Measurements from ENCODE around the gene TRAPPC1. TPM values are rescaled to one million over a fixed set of nuclear protein-coding genes. Genes with fewer than 3 reads are reported as not detected.
"Not testable (repeated sequence)": the region's sequence is repeated elsewhere in the genome, so short reads cannot be mapped to it uniquely, and the experiment has no call there.

TRAPPC1 gene
- total RNA-seq, 4 donors from 2014 or later, result 30.0 to 73.3 (median 48.3) TPM

DNA sequence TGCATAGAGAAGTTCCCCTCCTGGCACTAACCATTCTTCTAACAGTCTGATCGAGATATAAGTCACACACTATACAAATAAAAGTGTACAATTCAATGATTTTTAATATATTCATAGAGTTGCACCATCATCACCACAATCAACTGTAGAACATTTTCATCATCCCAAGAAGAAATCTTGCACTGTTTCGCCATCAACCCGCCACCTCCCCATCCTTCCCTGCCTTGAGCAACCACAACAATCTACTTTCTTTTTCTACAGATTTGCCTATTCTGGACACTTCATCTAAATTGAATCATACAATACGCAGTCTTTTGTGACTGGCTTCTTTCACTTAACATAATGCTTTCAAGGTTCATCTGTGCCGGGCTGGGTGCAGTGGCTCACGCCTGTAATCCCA is 37.7 kb upstream of the TRAPPC1 start:
- TF ChIP-seq, protein P1, sequence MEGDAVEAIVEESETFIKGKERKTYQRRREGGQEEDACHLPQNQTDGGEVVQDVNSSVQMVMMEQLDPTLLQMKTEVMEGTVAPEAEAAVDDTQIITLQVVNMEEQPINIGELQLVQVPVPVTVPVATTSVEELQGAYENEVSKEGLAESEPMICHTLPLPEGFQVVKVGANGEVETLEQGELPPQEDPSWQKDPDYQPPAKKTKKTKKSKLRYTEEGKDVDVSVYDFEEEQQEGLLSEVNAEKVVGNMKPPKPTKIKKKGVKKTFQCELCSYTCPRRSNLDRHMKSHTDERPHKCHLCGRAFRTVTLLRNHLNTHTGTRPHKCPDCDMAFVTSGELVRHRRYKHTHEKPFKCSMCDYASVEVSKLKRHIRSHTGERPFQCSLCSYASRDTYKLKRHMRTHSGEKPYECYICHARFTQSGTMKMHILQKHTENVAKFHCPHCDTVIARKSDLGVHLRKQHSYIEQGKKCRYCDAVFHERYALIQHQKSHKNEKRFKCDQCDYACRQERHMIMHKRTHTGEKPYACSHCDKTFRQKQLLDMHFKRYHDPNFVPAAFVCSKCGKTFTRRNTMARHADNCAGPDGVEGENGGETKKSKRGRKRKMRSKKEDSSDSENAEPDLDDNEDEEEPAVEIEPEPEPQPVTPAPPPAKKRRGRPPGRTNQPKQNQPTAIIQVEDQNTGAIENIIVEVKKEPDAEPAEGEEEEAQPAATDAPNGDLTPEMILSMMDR (IDR thresholded peaks at IDR 0.05), result no peak
- DNase-seq (ENCODE audit: low spot score) (no peak), ATAC-seq (ENCODE audit: low FRiP score) (no peak)

DNA sequence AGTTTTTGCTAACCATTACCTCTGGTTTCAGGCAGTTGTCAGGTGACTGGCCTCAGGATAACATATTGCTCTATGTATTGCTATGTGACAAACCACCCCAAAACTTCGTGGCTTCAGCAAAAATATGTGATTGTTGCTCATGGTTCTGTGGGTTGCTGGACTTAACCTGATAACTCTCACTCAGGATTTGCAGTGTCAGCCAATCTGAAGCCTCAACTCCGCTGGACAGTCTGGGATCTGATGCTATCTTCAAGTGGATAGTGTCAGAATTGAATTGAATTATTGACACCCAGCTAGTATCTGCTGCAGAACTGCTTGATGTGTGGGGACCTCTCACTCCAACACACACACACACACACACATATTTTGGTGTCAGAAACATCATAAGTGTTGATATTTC is 36.0 kb upstream of the TRAPPC1 start:
- TF ChIP-seq, protein P1 (IDR thresholded peaks at IDR 0.05), result no peak
- DNase-seq (ENCODE audit: low spot score) (no peak), ATAC-seq (ENCODE audit: low FRiP score) (no peak)

DNA sequence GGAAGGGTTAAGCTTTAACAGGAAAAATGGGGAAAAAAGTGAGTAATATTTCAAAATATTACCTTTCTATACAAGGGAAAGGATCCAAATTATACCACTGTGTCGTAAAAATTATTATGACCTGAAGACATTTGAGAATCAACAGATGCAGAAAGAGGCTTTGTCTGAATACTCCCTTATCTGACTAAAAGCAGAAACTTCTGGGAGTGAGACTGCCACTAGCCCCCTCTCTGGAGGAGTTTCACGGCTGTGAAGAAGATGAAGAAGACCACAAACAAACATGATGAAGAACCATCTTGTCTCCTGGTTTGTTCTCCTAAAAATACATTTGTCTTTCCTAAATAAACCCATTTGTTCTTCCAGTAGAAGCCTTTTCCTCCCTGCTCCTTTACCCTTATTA is 29.7 kb upstream of the TRAPPC1 start:
- DNase-seq (ENCODE audit: low spot score) (no peak), ATAC-seq (ENCODE audit: low FRiP score) (no peak)
- TF ChIP-seq, protein P1 (IDR thresholded peaks at IDR 0.05), result no peak

DNA sequence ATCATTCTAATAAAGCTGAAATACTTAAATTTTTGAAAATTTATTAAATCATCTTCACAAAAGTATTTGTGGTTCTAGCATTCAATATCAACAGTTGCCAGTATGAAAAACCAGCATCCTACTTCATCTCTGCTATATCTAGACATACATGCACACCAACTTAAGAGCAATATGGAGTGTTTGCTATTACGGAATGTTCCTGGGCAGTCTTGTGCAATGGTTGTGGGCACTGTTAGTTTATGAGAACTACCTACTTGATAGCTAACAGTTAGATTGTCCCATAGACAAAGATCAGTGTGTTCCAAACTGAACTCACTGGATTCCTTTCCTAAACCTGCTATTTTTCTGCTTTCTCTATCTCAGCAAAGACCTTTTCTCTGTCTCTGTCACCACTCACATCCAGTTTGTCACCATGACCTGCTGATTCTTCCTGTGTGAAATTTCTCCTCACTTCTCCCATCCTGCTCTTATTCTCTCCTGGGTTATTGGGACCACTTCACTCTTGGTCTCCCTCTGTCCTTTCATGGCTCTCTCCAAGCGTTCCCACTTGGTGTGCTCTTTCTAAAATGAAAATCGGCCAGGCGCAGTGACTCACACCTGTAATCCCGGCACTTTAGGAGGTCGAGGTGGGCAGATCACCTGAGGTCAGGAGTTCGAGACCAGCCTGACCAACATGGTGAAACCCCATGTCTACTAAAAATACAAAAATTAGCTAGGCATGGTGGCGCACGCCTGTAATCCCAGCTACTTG is 27.9 kb upstream of the TRAPPC1 start:
- ATAC-seq (ENCODE audit: low FRiP score), result no peak
- DNase-seq (ENCODE audit: low spot score), result no peak
- TF ChIP-seq, protein P1 (IDR thresholded peaks at IDR 0.05), result no peak

DNA sequence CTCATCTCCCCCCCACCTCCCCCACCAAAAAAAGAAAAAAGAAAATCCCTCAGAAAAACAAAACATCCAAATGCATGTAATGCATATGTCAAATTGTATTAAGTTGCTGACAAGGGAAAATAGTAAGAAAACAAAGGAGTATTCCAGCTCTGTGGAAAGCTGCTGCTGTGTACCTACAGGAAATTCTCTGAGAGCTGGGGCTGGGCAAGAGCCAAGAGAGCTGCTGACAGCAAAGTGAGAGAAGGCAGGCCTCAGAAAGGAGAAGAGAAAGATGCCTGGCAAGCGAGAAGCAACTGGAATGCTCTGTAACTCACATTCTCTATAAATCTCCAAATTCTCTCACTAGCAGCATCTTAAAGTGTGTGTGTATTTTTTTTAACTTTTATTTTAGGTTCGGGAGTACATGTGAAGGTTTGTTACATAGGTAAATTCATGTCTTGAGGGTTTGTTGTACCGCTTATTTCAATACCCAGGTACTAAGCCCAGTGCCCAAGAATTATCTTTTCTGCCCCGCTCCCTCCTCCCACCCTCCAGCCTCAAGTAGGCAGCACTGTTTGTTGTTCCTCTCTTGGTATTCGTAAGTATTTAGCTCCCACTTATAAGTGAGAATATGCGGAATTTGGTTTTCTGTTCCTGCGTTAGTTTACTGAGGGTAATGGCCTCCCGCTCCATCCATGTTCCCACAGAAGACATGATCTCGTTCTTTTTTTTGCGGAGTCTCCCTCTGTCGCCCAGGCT is 24.7 kb upstream of the TRAPPC1 start:
- DNase-seq (ENCODE audit: low spot score) (no peak), ATAC-seq (ENCODE audit: low FRiP score) (no peak)
- TF ChIP-seq, protein P1 (IDR thresholded peaks at IDR 0.05), result no peak

DNA sequence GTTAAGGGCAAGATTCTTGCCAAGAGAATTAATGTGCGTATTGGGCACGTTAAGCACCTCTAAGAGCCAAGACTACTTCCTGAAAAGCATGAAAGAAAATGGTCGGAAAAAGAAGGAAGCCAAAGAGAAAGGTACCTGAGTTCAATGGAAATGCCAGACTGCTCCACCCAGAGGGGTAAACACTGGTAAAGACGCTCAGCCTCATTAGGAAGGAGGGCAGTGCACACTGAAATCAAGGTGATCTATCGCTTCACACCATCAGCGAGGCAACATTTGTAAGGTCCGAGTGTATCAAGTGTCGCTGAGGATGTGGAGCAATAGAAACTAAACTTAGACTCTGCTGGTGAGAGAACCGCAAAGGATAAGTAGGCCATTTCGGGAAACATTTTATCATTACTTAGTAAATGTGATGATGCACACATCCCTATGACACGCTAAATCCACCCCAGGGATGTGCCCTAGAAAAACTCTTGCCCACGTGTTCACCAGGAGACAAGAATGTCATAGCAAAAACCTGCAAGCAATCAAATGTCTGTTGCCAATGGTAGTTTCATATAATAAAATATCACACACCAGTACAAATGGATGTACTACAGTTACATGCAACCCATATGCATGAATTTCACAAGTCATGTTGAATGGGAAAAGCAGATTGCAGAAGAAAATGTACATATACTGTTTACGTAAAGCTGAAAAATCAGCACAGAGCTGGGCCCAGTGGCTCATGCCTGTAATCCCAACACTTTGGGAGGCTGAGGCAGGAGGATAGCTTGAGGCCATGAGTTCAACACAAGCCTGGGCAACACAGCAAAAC is 23.9 kb upstream of the TRAPPC1 start:
- ATAC-seq (ENCODE audit: low FRiP score) (no peak), DNase-seq (ENCODE audit: low spot score) (no peak)
- TF ChIP-seq, protein P1 (IDR thresholded peaks at IDR 0.05), result no peak

DNA sequence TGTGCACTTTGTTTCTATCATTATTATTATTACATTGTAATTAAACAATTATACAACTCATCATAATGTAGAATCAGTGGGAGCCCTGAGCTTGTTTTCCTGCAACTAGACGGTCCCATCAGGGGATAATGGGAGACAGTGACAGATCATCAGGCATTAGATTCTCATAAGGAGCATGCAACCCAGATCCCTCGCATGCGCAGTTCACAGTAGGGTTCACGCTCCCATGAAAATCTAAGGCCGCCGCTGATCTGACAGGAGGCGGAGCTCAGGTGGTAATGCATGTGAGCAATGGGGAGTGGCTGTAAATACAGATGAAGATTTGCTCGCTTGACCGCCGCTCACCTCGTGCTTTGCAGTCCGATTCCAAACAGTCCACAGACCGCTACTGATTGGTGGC is 21.5 kb upstream of the TRAPPC1 start:
- ATAC-seq (ENCODE audit: low FRiP score); DNase-seq (ENCODE audit: low spot score): not testable (repeated sequence)

Measured in omental fat pad (tissue), 4 donors.